Liver (tissue), 3 donors: ENCODE results near the gene AFAP1.

Experiments
- ATF3 ChIP-seq: IDR thresholded peaks from 2 replicates; pipeline ENCODE4 v1.6.1; 2016; ENCODE audit warnings: antibody characterized with exemption
- CTCF ChIP-seq: fragments of 150-350 bp; IDR thresholded peaks from 2 replicates; pipeline ENCODE4 v1.5.1; 2017; ENCODE audit warnings: improper control_type of control experiment, low read depth, low read length; ENCODE audit not compliant: missing input control
- EGR1 ChIP-seq, 2 donors: IDR thresholded peaks; 2 replicates each; pipeline ENCODE4 v1.6.1; 2016 to 2018; ENCODE audit warnings: antibody characterized with exemption in 2 of 2, low read depth in 2 of 2
- HNF4G ChIP-seq: IDR thresholded peaks from 2 replicates; pipeline ENCODE4 v1.6.1; 2016; ENCODE audit warnings: antibody characterized with exemption
- JUND ChIP-seq, 2 donors: IDR thresholded peaks; 2 replicates each; pipeline ENCODE4 v1.6.1; 2016; ENCODE audit warnings: antibody characterized with exemption in 2 of 2
- RAD21 ChIP-seq, 2 donors: IDR thresholded peaks; 2 replicates each; pipeline ENCODE4 v1.6.1; 2016; ENCODE audit warnings: antibody characterized with exemption in 2 of 2, mild to moderate bottlenecking in 2 of 2
- RXRA ChIP-seq, 2 donors: IDR thresholded peaks; 2 replicates each; pipeline ENCODE4 v1.6.1; 2017 to 2018; ENCODE audit warnings: antibody characterized with exemption in 2 of 2, mild to moderate bottlenecking in 1 of 2
- SP1 ChIP-seq: IDR thresholded peaks from 2 replicates; pipeline ENCODE4 v1.6.1; 2018; ENCODE audit warnings: antibody characterized with exemption, mild to moderate bottlenecking
- TAF1 ChIP-seq: conservative IDR thresholded peaks from 2 replicates; pipeline ENCODE4 v1.6.1; 2016; ENCODE audit warnings: antibody characterized with exemption, mild to moderate bottlenecking
- YY1 ChIP-seq: IDR thresholded peaks from 2 replicates; pipeline ENCODE4 v1.6.1; 2016; ENCODE audit warnings: antibody characterized with exemption, mild to moderate bottlenecking
- ZBTB33 ChIP-seq: IDR thresholded peaks from 2 replicates; pipeline ENCODE4 v1.6.1; 2016; ENCODE audit warnings: antibody characterized with exemption
- TF ChIP-seq, protein P1 (sequence below): IDR thresholded peaks from 2 replicates; pipeline ENCODE4 v1.6.1; 2016; ENCODE audit warnings: antibody characterized with exemption
- TF ChIP-seq, protein P2 (sequence below): IDR thresholded peaks from 2 replicates; pipeline ENCODE4 v1.6.1; 2016; ENCODE audit warnings: antibody characterized with exemption, mild to moderate bottlenecking
- donor health status: healthy.
- donor health status: healthy.

DNA sequence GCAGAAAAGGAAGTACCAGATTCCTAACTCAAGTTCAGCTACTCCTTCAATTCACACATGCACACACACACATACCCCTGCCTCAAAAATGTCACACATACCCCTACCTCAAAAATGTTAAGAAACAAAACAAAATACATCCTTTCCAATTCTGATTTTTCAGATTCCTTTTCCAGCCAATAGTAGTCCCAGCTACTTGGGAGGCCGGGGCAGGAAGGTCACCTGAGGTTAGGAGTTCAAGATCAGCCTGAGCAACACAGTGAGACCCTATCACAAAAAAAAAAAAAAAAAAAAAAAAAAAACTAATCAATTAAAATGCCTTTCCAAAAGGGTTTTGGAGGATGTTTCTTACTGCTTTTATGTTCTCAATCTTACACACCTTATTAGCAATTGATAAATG is 138.0 kb downstream of the AFAP1 start:
- no peak for TF ChIP-seq CTCF
- TF ChIP-seq, protein P1, sequence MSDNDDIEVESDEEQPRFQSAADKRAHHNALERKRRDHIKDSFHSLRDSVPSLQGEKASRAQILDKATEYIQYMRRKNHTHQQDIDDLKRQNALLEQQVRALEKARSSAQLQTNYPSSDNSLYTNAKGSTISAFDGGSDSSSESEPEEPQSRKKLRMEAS, result no peak
- TF ChIP-seq RXRA (IDR thresholded peaks at IDR 0.05), result no peak
- no peak for TF ChIP-seq TAF1
- no peak for TF ChIP-seq ZBTB33
- TF ChIP-seq, protein P2, sequence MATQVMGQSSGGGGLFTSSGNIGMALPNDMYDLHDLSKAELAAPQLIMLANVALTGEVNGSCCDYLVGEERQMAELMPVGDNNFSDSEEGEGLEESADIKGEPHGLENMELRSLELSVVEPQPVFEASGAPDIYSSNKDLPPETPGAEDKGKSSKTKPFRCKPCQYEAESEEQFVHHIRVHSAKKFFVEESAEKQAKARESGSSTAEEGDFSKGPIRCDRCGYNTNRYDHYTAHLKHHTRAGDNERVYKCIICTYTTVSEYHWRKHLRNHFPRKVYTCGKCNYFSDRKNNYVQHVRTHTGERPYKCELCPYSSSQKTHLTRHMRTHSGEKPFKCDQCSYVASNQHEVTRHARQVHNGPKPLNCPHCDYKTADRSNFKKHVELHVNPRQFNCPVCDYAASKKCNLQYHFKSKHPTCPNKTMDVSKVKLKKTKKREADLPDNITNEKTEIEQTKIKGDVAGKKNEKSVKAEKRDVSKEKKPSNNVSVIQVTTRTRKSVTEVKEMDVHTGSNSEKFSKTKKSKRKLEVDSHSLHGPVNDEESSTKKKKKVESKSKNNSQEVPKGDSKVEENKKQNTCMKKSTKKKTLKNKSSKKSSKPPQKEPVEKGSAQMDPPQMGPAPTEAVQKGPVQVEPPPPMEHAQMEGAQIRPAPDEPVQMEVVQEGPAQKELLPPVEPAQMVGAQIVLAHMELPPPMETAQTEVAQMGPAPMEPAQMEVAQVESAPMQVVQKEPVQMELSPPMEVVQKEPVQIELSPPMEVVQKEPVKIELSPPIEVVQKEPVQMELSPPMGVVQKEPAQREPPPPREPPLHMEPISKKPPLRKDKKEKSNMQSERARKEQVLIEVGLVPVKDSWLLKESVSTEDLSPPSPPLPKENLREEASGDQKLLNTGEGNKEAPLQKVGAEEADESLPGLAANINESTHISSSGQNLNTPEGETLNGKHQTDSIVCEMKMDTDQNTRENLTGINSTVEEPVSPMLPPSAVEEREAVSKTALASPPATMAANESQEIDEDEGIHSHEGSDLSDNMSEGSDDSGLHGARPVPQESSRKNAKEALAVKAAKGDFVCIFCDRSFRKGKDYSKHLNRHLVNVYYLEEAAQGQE, result no peak
- TF ChIP-seq HNF4G, result no peak
- TF ChIP-seq ATF3, result no peak
- no peak for TF ChIP-seq RAD21 (IDR thresholded peaks at IDR 0.05)
- TF ChIP-seq EGR1 (IDR thresholded peaks at IDR 0.05; ENCODE audit: low read depth in 2 of 2), result no peak
- TF ChIP-seq SP1, result no peak
- no peak for TF ChIP-seq YY1
- no peak for TF ChIP-seq JUND (IDR thresholded peaks at IDR 0.05)
